ENCODE measurements around the gene ERCC6.

Gene ERCC6

DNA sequence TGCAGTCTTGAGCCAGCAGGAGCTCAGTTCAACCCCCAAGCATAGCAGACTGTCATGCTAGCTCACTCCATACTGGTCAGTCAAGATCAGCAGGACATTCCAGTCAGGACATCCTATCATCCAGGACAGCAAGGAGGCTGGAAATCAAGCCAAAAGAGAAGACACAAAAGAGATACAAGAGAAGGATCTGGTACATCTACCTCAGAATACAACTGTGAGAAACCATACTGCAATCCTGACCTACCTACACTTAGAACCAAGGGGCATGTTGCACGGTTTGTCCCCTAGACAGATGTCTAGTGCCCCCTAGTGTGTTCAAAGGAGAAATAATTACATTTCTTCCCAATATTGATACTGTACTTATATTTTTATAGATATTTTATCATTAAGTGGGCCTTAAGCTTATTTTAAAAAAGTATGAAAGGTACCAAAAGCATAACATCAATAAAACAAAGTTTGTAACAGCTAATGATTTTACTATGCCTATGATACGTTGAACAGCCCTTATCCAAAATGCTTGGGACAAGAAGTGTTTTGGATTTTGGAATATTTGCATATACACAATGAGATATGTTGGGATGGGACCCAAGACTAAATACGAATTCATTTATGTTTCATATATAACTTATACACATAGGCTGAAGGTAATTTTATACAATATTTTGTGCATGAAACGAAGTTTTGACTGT, 26.7 kb downstream of the ERCC6 start:
- peak; percentile 44 for DNase-seq (ENCODE audit: low spot score)

DNA sequence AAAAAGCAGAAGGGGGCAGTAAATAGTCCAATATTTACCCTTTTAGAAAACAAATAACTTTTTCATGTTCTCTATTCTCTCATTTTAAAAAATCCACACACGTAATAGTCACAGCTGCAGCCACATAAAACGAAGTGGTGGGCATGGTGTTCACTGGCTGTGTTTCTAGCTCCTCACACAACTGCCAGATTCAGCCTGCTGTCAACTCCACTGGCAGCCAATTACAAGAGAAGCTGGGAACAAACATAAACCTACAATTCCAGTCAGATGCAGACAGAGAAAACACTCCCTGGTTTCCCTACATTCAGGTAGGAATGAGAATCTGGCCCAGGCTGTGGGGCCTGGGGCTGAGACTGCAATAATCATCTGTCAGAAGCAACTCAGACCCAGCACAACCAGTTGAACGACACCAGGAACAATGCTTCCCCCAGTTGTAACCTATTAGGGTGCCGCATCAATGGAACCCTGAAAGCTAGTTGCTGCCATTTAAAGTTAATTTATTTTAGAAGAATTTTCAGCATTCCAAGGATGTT, 29.1 kb downstream of the ERCC6 start:
- DNase-seq (ENCODE audit: low spot score): no peak

- no peak for DNase-seq (ENCODE audit: low spot score)
These were observed 30.3 kb downstream of the ERCC6 start for GRCh38 chr10:49508654-49509053.

GRCh38 chr10:49508249-49508648, 30.7 kb downstream of the ERCC6 start:
- DNase-seq (ENCODE audit: low spot score): no peak

- no peak for DNase-seq (ENCODE audit: low spot score)
These were observed 33.3 kb downstream of the ERCC6 start for GRCh38 chr10:49505589-49505988.

DNA sequence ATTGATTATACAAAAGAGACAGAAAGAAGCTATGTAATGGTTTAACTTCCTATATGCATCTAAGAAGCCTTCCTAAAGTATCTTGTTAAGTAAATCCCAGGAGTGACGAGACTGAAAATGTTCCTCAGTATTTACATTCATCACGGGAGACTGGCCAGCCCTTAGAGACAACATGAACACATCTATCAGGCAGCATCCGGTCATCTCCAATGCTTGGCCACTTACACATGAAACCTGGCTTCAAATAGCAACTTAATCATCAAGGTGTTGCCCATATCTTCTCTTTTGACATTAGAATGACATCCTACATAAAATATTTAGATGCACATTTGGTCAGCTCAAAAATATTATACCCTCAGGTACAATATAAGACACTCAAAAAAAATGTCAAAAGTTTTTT, 33.8 kb downstream of the ERCC6 start:
- DNase-seq (ENCODE audit: low spot score): no peak

- no peak for DNase-seq (ENCODE audit: low spot score)
These were observed 34.4 kb downstream of the ERCC6 start for GRCh38 chr10:49504528-49504927.

- no peak for DNase-seq (ENCODE audit: low spot score)
These were observed 36.6 kb downstream of the ERCC6 start for GRCh38 chr10:49502358-49502757.

GRCh38 chr10:49500412-49500811, 38.5 kb downstream of the ERCC6 start:
- no peak for DNase-seq (ENCODE audit: low spot score)

- DNase-seq (ENCODE audit: low spot score): no peak
These were observed 39.5 kb downstream of the ERCC6 start for GRCh38 chr10:49499305-49499851.

DNA sequence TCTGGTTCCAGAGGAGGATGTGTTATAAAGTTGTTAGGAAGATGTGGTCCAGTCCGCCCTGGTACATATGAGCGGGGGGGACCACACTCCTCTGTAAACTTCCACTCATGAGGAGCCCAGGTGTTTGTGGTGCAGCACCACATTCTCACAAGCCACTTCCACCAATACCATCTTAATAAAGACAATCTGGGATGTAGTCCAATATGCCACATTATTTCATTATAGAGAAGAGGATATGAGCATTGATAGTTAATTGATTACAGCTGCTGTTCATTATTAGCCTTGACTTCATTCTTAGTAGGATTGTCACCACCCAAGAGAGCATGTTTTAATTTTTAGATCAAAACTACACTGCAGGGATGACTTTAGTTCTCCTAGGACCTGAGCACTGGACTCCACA, 40.5 kb downstream of the ERCC6 start:
- no peak for DNase-seq (ENCODE audit: low spot score)

DNA sequence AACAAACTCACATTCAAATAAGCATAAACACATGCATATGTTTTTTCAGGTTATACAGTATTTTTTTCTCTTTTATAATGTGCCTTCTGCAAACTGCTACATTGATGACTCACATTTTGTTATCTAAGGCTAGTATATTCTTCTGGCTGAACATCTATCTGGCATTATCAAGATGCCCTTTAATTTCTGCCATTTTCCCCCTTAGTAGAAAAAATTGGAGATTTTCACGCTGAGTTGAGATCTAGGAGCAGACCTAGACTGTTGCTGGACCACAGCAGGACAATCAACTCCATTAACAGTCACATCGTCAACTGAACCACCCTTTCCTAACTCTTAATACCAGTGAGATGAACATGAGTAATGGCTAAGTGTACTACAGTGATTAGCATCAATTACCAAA, 41.6 kb downstream of the ERCC6 start:
- no peak for DNase-seq (ENCODE audit: low spot score)

- peak; percentile 15 for DNase-seq (ENCODE audit: low spot score)
These were observed 50.7 kb downstream of the ERCC6 start for GRCh38 chr10:49488056-49488717.

- DNase-seq (ENCODE audit: low spot score): no peak
These were observed 52.2 kb downstream of the ERCC6 start for GRCh38 chr10:49486738-49487137.

GRCh38 chr10:49486009-49486408, 52.9 kb downstream of the ERCC6 start:
- no peak for DNase-seq (ENCODE audit: low spot score)

- no peak for DNase-seq (ENCODE audit: low spot score)
These were observed 54.3 kb downstream of the ERCC6 start for GRCh38 chr10:49484486-49485235.

- DNase-seq (ENCODE audit: low spot score): no peak
These were observed 60.1 kb downstream of the ERCC6 start for GRCh38 chr10:49478819-49479218.

DNA sequence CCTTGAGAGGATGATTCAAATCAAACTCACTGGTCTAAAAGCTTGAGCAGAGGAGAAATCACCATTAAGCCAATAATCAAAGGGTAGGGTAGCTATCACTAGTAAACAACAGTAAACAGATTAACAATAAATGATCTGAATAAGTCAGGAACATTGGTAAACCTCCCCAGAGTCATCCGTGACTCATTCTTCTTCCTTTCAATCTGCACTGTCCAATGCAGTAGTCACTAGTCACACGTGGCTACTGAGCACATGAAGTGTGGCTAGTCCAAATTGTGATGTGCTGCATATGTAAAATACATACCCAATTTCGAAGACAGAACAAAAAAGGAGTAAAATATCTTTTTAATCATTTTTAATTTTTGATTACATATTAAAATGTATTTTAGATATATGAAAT, 64.0 kb downstream of the ERCC6 start:
- DNase-seq (ENCODE audit: low spot score): no peak

GRCh38 chr10:49471532-49471931, 67.4 kb downstream of the ERCC6 start:
- DNase-seq (ENCODE audit: low spot score): no peak

- no peak for DNase-seq (ENCODE audit: low spot score)
These were observed 73.2 kb downstream of the ERCC6 start for GRCh38 chr10:49465736-49466135.

Measured in SK-N-DZ (cell line).